ENCODE results near the gene ATG7. TPM values are rescaled to one million over a fixed set of nuclear protein-coding genes. Genes with fewer than 3 reads are reported as not detected.

The ATG7 gene
- total and polyA plus RNA-seq, 8 donors, result 25.0 to 73.3 (median 29.6) TPM

- no peaks in the 10 kb centered on the region for H3K27me3 ChIP-seq
- TF ChIP-seq CTCF (IDR thresholded peaks at IDR 0.05), result no peak
- H3K36me3 ChIP-seq, result no peaks in the 10 kb centered on the region
- no peak overlapping the region for H3K4me3 ChIP-seq
- intact Hi-C loops (cut with DNase I), result no loop called here
- DNase-seq, result no peak
- H3K27ac ChIP-seq, result no peak overlapping the region
- H3K4me1 ChIP-seq, result peaks cover 0 to 21% of the 10 kb centered on the region in 2 donors
- peaks cover 0 to 3% of the 10 kb centered on the region in 2 donors for H3K9me3 ChIP-seq
- no peak for ATAC-seq
Measured at GRCh38 chr3:11541321-11542303, 269.4 kb downstream of the ATG7 start.

GRCh38 chr3:11542551-11542950 lies 270.4 kb downstream of the ATG7 start:
- intact Hi-C loops (cut with DNase I), result no loop called here
- ATAC-seq, result no peak
- no peaks in the 10 kb centered on the region for H3K36me3 ChIP-seq
- H3K27ac ChIP-seq, result no peak overlapping the region
- H3K27me3 ChIP-seq, result no peaks in the 10 kb centered on the region
- TF ChIP-seq CTCF (IDR thresholded peaks at IDR 0.05), result no peak
- no peak overlapping the region for H3K4me3 ChIP-seq
- H3K9me3 ChIP-seq, result peaks cover 0 to 3% of the 10 kb centered on the region in 2 donors
- H3K4me1 ChIP-seq, result peaks cover 0 to 21% of the 10 kb centered on the region in 2 donors
- DNase-seq, result no peak

- Histone ChIP-seq H3K36me3 (no peaks in the 10 kb centered on the region), H3K27me3 (no peaks in the 10 kb centered on the region), H3K4me3 (no peak overlapping the region), H3K9me3 (peaks cover 0 to 3% of the 10 kb centered on the region in 2 donors), H3K4me1 (peaks cover 0 to 21% of the 10 kb centered on the region in 2 donors), H3K27ac (no peak overlapping the region)
- intact Hi-C loops (cut with DNase I), result no loop called here
- DNase-seq (no peak), ATAC-seq (no peak)
- no peak for TF ChIP-seq CTCF (IDR thresholded peaks at IDR 0.05)
Measured at GRCh38 chr3:11543141-11543947, 271.1 kb downstream of the ATG7 start.

GRCh38 chr3:11543948-11544387 lies 271.8 kb downstream of the ATG7 start:
- Histone ChIP-seq H3K4me1 (peaks cover 0 to 21% of the 10 kb centered on the region in 2 donors), H3K27ac (no peak overlapping the region), H3K36me3 (no peaks in the 10 kb centered on the region), H3K27me3 (no peaks in the 10 kb centered on the region), H3K9me3 (peaks cover 0 to 3% of the 10 kb centered on the region in 2 donors), H3K4me3 (no peak overlapping the region)
- TF ChIP-seq CTCF (IDR thresholded peaks at IDR 0.05), result no peak
- intact Hi-C loops (cut with DNase I), result no loop called here
- no peak for ATAC-seq
- DNase-seq, result no peak
